GM12878 (cell line): ENCODE measurements around the gene JAML. TPM values are rescaled to one million over a fixed set of nuclear protein-coding genes. Genes with fewer than 3 reads are reported as not detected.

Experiments used
- BHLHE40 ChIP-seq, 2 experiments: fragments of 450-650 bp in 1 of 2; IDR thresholded peaks; 2 replicates each; pipeline ENCODE4 v1.6.1; 2011 to 2017; ENCODE audit warnings: low read depth in 2 of 2, borderline replicate concordance in 1 of 2, improper control_type of control experiment in 1 of 2, low read length in 1 of 2, mild to moderate bottlenecking in 1 of 2
- EGR1 ChIP-seq, 2 experiments: IDR thresholded peaks; 1 replicate in 1 of 2; 2 replicates in 1 of 2; pipeline ENCODE4 v1.6.1; 2011 to 2012; ENCODE audit warnings: low read depth in 2 of 2, low read length in 2 of 2, borderline replicate concordance in 1 of 2, mild to moderate bottlenecking in 1 of 2, moderate library complexity in 1 of 2
- KDM1A ChIP-seq: fragments of 200-600 bp; sonication (generic); IDR thresholded peaks from 2 replicates; pipeline ENCODE4 v1.6.1; 2016; ENCODE audit warnings: borderline replicate concordance
- MEF2A ChIP-seq: IDR thresholded peaks from 2 replicates; pipeline ENCODE4 v1.6.1; 2011; ENCODE audit warnings: low read depth, mild to moderate bottlenecking, low read length, moderate library complexity; ENCODE audit not compliant: insufficient read depth
- RAD21 ChIP-seq: IDR thresholded peaks from 2 replicates; pipeline ENCODE4 v1.6.1; 2011; ENCODE audit warnings: mild to moderate bottlenecking, low read depth, low read length, moderate library complexity; ENCODE audit not compliant: insufficient read depth
- RELA ChIP-seq: fragments of 450-650 bp; IDR thresholded peaks from 2 replicates; pipeline ENCODE4 v1.8.0; 2014; ENCODE audit warnings: borderline replicate concordance; ENCODE audit not compliant: partially characterized antibody
- polyA plus RNA-seq, 11 experiments: library from polyadenylated mRNA; depleted of rRNA in 4 of 11; unstranded in 6 of 11; stranded (reverse) in 5 of 11; fragments of >200 nt; fragmentation: Nextera tagmentation in 4 of 11; fragmentation: Illumina TruSeq in 1 of 11; extraction: Ambion mirVana in 4 of 11; extraction: Trizol in 1 of 11; gene quantifications; 1 replicate in 1 of 11; 2 replicates in 10 of 11; pipeline versions ENCODE4 v1.2.1 to v1.2.3, GENCODE V29; 2011 to 2016; ENCODE audit warnings: inconsistent platforms in 2 of 11, missing spikeins in 2 of 11, low read depth in 1 of 11
- total RNA-seq, 4 experiments: library from RNA; depleted of rRNA in 3 of 4; stranded (reverse); fragments of >200 nt in 3 of 4; fragmentation: Illumina TruSeq in 1 of 4; extraction: Trizol in 1 of 4; gene quantifications; 2 replicates each; pipeline versions ENCODE4 v1.2.1 to v1.2.3, GENCODE V29; 2013 to 2021
- TF ChIP-seq, protein P1 (sequence below): IDR thresholded peaks from 2 replicates; pipeline ENCODE4 v1.6.1; 2012; ENCODE audit warnings: improper control_type of control experiment, low read depth, low read length; ENCODE audit not compliant: insufficient replicate concordance

JAML gene
- total and polyA plus RNA-seq, 10 of the 15 experiments (the other 5 are each of a cell fraction or from before 2014, with no cell fraction given) = 0.60 to 8.1 (median 3.5) TPM

GRCh38 chr11:118145285-118146227 lies 79.3 kb downstream of the JAML start (continued):
- TF ChIP-seq EGR1 (IDR thresholded peaks at IDR 0.05; ENCODE audit: borderline replicate concordance in 1 of 2, low read depth in 2 of 2, low read length in 2 of 2) (0 out of 3 replicates have a peak, but pooled peaks of 1 of the 2 experiments have one; percentile 28), RAD21 (peak; percentile 83), MEF2A (no peak), RELA (peak; percentile 77), KDM1A (no peak), BHLHE40 (IDR thresholded peaks at IDR 0.05; ENCODE audit: borderline replicate concordance in 1 of 2, low read depth in 2 of 2, low read length in 1 of 2) (peak; percentile 8 to 47; a peak in 2 of 4 replicates)
- TF ChIP-seq, protein P1, sequence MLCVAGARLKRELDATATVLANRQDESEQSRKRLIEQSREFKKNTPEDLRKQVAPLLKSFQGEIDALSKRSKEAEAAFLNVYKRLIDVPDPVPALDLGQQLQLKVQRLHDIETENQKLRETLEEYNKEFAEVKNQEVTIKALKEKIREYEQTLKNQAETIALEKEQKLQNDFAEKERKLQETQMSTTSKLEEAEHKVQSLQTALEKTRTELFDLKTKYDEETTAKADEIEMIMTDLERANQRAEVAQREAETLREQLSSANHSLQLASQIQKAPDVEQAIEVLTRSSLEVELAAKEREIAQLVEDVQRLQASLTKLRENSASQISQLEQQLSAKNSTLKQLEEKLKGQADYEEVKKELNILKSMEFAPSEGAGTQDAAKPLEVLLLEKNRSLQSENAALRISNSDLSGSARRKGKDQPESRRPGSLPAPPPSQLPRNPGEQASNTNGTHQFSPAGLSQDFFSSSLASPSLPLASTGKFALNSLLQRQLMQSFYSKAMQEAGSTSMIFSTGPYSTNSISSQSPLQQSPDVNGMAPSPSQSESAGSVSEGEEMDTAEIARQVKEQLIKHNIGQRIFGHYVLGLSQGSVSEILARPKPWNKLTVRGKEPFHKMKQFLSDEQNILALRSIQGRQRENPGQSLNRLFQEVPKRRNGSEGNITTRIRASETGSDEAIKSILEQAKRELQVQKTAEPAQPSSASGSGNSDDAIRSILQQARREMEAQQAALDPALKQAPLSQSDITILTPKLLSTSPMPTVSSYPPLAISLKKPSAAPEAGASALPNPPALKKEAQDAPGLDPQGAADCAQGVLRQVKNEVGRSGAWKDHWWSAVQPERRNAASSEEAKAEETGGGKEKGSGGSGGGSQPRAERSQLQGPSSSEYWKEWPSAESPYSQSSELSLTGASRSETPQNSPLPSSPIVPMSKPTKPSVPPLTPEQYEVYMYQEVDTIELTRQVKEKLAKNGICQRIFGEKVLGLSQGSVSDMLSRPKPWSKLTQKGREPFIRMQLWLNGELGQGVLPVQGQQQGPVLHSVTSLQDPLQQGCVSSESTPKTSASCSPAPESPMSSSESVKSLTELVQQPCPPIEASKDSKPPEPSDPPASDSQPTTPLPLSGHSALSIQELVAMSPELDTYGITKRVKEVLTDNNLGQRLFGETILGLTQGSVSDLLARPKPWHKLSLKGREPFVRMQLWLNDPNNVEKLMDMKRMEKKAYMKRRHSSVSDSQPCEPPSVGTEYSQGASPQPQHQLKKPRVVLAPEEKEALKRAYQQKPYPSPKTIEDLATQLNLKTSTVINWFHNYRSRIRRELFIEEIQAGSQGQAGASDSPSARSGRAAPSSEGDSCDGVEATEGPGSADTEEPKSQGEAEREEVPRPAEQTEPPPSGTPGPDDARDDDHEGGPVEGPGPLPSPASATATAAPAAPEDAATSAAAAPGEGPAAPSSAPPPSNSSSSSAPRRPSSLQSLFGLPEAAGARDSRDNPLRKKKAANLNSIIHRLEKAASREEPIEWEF = no peak
